ENCODE results near the gene ISM1.
A peak's percentile ranks its signal among the peaks of the same experiment; 100 is the strongest.

Gene ISM1

GRCh38 chr20:13341737-13342393, 120.8 kb downstream of the ISM1 start:
- H3K27ac ChIP-seq (ENCODE audit: low read length), result no peak overlapping the region
- no peaks in the 10 kb centered on the region for H3K9me3 ChIP-seq (ENCODE audit: control insufficient read depth in 1 of 2, low read length in 2 of 2)
- no peak overlapping the region for H3K4me3 ChIP-seq (ENCODE audit: low read depth in 1 of 2, low read length in 2 of 2)
- no peaks in the 10 kb centered on the region for H3K27me3 ChIP-seq (ENCODE audit: low read depth, low read length)
- no peaks in the 10 kb centered on the region for H3K4me1 ChIP-seq (ENCODE audit: control insufficient read depth in 1 of 2, insufficient read depth in 2 of 2, low read length in 2 of 2)
- H3K36me3 ChIP-seq (ENCODE audit: control insufficient read depth in 1 of 2, insufficient read depth in 2 of 2, low read length in 2 of 2), result no peaks in the 10 kb centered on the region

- H3K27ac ChIP-seq (ENCODE audit: low read length), result no peak overlapping the region
- H3K4me1 ChIP-seq (ENCODE audit: control insufficient read depth in 1 of 2, insufficient read depth in 2 of 2, low read length in 2 of 2), result no peaks in the 10 kb centered on the region
Observed at GRCh38 chr20:13342469-13343242, 121.6 kb downstream of the ISM1 start.

DNA sequence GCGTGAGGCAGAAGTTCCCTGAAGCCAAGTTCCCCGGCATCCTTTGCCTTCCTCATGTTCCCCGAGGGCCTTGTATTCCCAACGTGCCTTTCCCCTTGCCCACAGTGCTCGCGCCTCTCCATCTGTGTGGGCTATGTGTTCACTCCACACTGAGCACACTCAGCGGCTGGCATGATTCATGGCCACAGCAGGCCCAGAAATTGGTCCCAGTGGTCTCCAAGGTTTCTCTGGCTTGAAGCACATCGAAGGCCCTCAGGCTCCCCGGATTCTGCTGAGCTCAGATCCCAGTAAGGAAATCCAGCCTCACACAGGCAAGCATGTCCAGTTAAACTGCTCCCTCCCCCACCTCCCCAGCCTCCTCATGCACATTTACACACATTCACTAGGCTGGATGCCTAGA, 123.6 kb downstream of the ISM1 start:
- H3K36me3 ChIP-seq (ENCODE audit: control insufficient read depth in 1 of 2, insufficient read depth in 2 of 2, low read length in 2 of 2), result no peaks in the 10 kb centered on the region
- no peak overlapping the region for H3K27ac ChIP-seq (ENCODE audit: low read length)
- no peaks in the 10 kb centered on the region for H3K9me3 ChIP-seq (ENCODE audit: control insufficient read depth in 1 of 2, low read length in 2 of 2)
- no peak overlapping the region for H3K4me3 ChIP-seq (ENCODE audit: low read depth in 1 of 2, low read length in 2 of 2)
- H3K27me3 ChIP-seq (ENCODE audit: low read depth, low read length), result no peaks in the 10 kb centered on the region
- peaks cover 0 to 4% of the 10 kb centered on the region in 2 donors for H3K4me1 ChIP-seq (ENCODE audit: control insufficient read depth in 1 of 2, insufficient read depth in 2 of 2, low read length in 2 of 2)

More at GRCh38 chr20:13342469-13343242, 121.6 kb downstream of the ISM1 start:
- H3K9me3 ChIP-seq (ENCODE audit: control insufficient read depth in 1 of 2, low read length in 2 of 2), result no peaks in the 10 kb centered on the region
- H3K27me3 ChIP-seq (ENCODE audit: low read depth, low read length), result no peaks in the 10 kb centered on the region
- no peaks in the 10 kb centered on the region for H3K36me3 ChIP-seq (ENCODE audit: control insufficient read depth in 1 of 2, insufficient read depth in 2 of 2, low read length in 2 of 2)
- H3K4me3 ChIP-seq (ENCODE audit: low read depth in 1 of 2, low read length in 2 of 2), result no peak overlapping the region

DNA sequence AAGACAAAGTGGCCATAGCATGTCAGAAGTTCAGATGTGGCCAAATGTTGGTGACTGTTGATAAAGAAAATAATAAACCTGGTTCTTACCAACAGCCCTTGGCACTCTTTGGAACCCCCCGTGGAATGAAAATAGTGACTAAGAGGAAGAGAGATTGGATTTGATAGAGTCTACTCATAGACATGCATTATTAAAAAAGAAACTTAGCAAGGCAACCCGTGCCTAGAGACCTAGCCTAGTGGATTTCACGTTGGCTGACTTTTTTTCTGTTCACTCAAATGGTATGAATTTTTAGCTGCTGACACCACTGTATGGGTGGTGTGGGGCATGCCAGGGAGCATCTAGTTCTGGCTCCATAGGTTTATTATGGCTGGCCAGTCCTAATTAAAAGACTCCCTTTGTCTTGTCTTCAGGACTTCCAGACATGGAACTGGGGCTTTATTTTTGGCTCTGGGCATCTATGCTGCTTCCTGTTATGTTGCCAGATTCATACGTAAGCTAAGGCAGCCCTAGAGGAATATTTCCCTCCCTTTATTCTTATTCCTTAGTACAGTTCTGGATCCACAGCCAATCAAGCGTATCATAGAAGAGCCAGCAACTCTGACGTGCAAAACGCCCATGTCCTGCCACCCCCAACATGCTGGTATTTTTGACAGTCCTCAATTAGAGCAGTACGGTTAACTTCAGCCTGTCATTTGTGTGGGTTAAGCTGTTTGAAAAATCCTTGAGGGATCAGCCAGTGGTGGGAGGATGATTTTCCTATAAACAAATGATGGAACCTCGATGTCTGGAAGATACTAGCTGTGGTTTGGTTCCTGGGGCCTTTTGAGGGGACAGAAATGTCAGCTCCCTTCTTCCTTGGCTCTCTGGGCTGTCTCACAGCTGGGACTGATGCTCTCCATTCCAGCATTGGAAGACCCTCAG, 127.5 kb downstream of the ISM1 start:
- Histone ChIP-seq H3K27me3 (ENCODE audit: low read depth, low read length) (no peaks in the 10 kb centered on the region), H3K4me3 (ENCODE audit: low read depth in 1 of 2, low read length in 2 of 2) (peak overlapping the region in 1 of 2 donors; percentile 4), H3K4me1 (ENCODE audit: control insufficient read depth in 1 of 2, insufficient read depth in 2 of 2, low read length in 2 of 2) (peaks cover 0 to 4% of the 10 kb centered on the region in 2 donors), H3K9me3 (ENCODE audit: control insufficient read depth in 1 of 2, low read length in 2 of 2) (no peaks in the 10 kb centered on the region), H3K27ac (ENCODE audit: low read length) (peak overlapping the region; percentile 48), H3K36me3 (ENCODE audit: control insufficient read depth in 1 of 2, insufficient read depth in 2 of 2, low read length in 2 of 2) (no peaks in the 10 kb centered on the region)

DNA sequence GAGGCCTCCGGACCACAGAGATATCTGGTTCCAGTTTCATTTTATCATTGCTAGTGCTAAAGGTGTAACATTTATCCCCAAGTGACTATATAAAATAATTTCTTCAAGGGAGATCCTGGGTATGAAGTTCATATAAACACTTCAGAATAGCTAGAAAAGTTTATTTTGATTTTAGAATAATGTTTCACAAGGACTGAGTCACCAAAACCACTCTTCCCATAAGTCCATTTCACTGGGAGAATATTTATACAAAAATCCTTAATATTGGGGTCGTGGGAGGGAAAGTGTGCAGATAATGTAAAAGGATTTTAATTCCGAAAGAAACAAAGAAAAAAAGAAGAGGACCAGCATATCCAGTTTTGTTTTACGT, 128.1 kb downstream of the ISM1 start:
- Histone ChIP-seq H3K27ac (ENCODE audit: low read length) (peak overlapping the region; percentile 48), H3K4me1 (ENCODE audit: control insufficient read depth in 1 of 2, insufficient read depth in 2 of 2, low read length in 2 of 2) (peaks cover 0 to 4% of the 10 kb centered on the region in 2 donors), H3K4me3 (ENCODE audit: low read depth in 1 of 2, low read length in 2 of 2) (peak overlapping the region in 1 of 2 donors; percentile 4), H3K27me3 (ENCODE audit: low read depth, low read length) (no peaks in the 10 kb centered on the region), H3K36me3 (ENCODE audit: control insufficient read depth in 1 of 2, insufficient read depth in 2 of 2, low read length in 2 of 2) (no peaks in the 10 kb centered on the region), H3K9me3 (ENCODE audit: control insufficient read depth in 1 of 2, low read length in 2 of 2) (no peaks in the 10 kb centered on the region)
